Natural killer cell (primary cell): ENCODE results near the gene BSG. TPM values are rescaled to one million over a fixed set of nuclear protein-coding genes. Genes with fewer than 3 reads are reported as not detected.
"Not testable (repeated sequence)": the region's sequence is repeated elsewhere in the genome, so short reads cannot be mapped to it uniquely, and the experiment has no call there.

Source experiments
- ATAC-seq, 3 donors: fragments of 150-1000 bp in 2 of 3; fragments of 200-7000 bp in 1 of 3; cut with Tn5 transposase; 1 replicate in 1 of 3; 2 replicates in 2 of 3; pipeline ENCODE4 v1.10.0; 2021; ENCODE audit warnings: mild to moderate bottlenecking in 2 of 3, moderate library complexity in 2 of 3
- DNase-seq, 2 donors: peaks; one replicate each; pipeline versions ENCODE4 v3.0.0 to v3.0.0-alpha.2; 2013 to 2021; ENCODE audit warnings: mixed read lengths in 1 of 2
- H3K27ac ChIP-seq: one replicate; pipeline ENCODE4 v1.5.1; 2013; ENCODE audit warnings: mild to moderate bottlenecking, low read length
- H3K27me3 ChIP-seq: one replicate; pipeline ENCODE4 v1.6.1; 2013; ENCODE audit warnings: low read length; ENCODE audit not compliant: control insufficient read depth, insufficient read depth
- H3K36me3 ChIP-seq: one replicate; pipeline ENCODE4 v1.6.1; 2013; ENCODE audit warnings: low read length; ENCODE audit not compliant: control insufficient read depth, insufficient read depth
- H3K4me1 ChIP-seq: one replicate; pipeline ENCODE4 v1.6.1; 2013; ENCODE audit warnings: low read length; ENCODE audit not compliant: control insufficient read depth, insufficient read depth
- H3K4me3 ChIP-seq: one replicate; pipeline ENCODE4 v1.5.1; 2013; ENCODE audit warnings: low read length
- H3K9me3 ChIP-seq: one replicate; pipeline ENCODE4 v1.6.1; 2013; ENCODE audit warnings: low read length; ENCODE audit not compliant: control insufficient read depth, insufficient read depth
- H3K27ac Mint-ChIP-seq, 2 donors: one replicate each; pipeline ENCODE4 v1.8.0; 2022; ENCODE audit warnings: mild to moderate bottlenecking in 2 of 2, mixed read lengths in 2 of 2, moderate library complexity in 1 of 2
- H3K27me3 Mint-ChIP-seq, 2 donors: one replicate each; pipeline ENCODE4 v1.8.0; 2022; ENCODE audit warnings: low read depth in 2 of 2, mixed read lengths in 2 of 2
- H3K36me3 Mint-ChIP-seq: one replicate; pipeline ENCODE4 v1.8.0; 2022; ENCODE audit warnings: mixed read lengths
- H3K4me1 Mint-ChIP-seq, 2 donors: one replicate each; pipeline ENCODE4 v1.8.0; 2022; ENCODE audit warnings: mixed read lengths in 2 of 2
- H3K4me3 Mint-ChIP-seq: one replicate; pipeline ENCODE4 v1.8.0; 2022; ENCODE audit warnings: mild to moderate bottlenecking, moderate library complexity, mixed read lengths
- H3K9me3 Mint-ChIP-seq, 2 donors: one replicate each; pipeline ENCODE4 v1.8.0; 2022; ENCODE audit warnings: mixed read lengths in 2 of 2
- WGBS: methylation state at CpG from one replicate; pipeline ENCODE4 v1.1.7; 2013; ENCODE audit warnings: missing lambda C conversion rate; ENCODE audit not compliant: insufficient coverage; 5-methylcytosine and 5-hydroxymethylcytosine counted together
- intact Hi-C: fragments of 100-400 bp; cut with micrococcal nuclease; formaldehyde crosslinking; loops from one replicate; pipeline ENCODE4 v1.14.2; 2022
- total RNA-seq, 4 donors: library from RNA; stranded (reverse); fragments of 120-200 nt in 1 of 4; gene quantifications; one replicate each; pipeline versions ENCODE4 v1.2.3 to v1.2.4, GENCODE V29; 2013 to 2022
- TF ChIP-seq, protein P1 (sequence below): fragments of 200-600 bp; IDR thresholded peaks from one replicate; pipeline ENCODE4 v1.8.0; 2022; ENCODE audit warnings: antibody characterized with exemption

BSG gene
- total RNA-seq, 3 donors from 2014 or later (not counting 1 experiment from before 2014, with no cell fraction given): 229 to 248 (median 236) TPM

DNA sequence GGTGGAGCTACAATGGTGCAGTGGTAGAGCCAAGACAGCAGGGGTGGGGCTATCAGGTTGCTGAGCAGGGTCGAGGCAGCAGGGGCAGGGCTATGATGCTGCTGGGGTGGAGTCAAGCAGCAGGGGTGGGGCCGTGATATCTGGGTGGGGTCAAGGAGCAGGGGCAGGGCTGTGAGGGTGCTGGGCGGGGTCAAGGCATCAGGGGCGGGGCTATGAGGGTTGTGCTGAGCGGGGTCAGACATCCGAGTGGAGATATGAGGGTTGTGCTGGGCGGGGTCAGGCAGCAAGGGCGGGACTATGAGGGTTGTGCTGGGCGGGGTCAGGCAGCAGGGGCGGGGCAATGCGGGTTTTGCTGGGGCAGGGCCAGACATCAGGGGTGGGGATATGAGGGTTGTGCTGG, 32.0 kb downstream of the BSG start:
- Mint-ChIP-seq H3K36me3 (no peaks in the 10 kb centered on the region), H3K9me3 (peaks cover 0 to 3% of the 10 kb centered on the region in 2 donors), H3K4me3 (no peak overlapping the region), H3K27me3 (no peaks in the 10 kb centered on the region), H3K4me1 (no peaks in the 10 kb centered on the region), H3K27ac (no peak overlapping the region)
- Histone ChIP-seq H3K27me3 (no peaks in the 10 kb centered on the region), H3K4me3 (no peak overlapping the region), H3K36me3 (no peaks in the 10 kb centered on the region), H3K4me1 (peaks cover 17% of the 10 kb centered on the region), H3K9me3 (no peaks in the 10 kb centered on the region), H3K27ac (no peak overlapping the region)
- WGBS: 85% methylated on average over 11 of the region's 11 CpGs
- TF ChIP-seq, protein P1, sequence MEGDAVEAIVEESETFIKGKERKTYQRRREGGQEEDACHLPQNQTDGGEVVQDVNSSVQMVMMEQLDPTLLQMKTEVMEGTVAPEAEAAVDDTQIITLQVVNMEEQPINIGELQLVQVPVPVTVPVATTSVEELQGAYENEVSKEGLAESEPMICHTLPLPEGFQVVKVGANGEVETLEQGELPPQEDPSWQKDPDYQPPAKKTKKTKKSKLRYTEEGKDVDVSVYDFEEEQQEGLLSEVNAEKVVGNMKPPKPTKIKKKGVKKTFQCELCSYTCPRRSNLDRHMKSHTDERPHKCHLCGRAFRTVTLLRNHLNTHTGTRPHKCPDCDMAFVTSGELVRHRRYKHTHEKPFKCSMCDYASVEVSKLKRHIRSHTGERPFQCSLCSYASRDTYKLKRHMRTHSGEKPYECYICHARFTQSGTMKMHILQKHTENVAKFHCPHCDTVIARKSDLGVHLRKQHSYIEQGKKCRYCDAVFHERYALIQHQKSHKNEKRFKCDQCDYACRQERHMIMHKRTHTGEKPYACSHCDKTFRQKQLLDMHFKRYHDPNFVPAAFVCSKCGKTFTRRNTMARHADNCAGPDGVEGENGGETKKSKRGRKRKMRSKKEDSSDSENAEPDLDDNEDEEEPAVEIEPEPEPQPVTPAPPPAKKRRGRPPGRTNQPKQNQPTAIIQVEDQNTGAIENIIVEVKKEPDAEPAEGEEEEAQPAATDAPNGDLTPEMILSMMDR: no peak
- intact Hi-C loops: no loop called here
- DNase-seq (peak in 1 of 2 donors; percentile 56), ATAC-seq (peak; percentile 44 to 73 (median 70))

DNA sequence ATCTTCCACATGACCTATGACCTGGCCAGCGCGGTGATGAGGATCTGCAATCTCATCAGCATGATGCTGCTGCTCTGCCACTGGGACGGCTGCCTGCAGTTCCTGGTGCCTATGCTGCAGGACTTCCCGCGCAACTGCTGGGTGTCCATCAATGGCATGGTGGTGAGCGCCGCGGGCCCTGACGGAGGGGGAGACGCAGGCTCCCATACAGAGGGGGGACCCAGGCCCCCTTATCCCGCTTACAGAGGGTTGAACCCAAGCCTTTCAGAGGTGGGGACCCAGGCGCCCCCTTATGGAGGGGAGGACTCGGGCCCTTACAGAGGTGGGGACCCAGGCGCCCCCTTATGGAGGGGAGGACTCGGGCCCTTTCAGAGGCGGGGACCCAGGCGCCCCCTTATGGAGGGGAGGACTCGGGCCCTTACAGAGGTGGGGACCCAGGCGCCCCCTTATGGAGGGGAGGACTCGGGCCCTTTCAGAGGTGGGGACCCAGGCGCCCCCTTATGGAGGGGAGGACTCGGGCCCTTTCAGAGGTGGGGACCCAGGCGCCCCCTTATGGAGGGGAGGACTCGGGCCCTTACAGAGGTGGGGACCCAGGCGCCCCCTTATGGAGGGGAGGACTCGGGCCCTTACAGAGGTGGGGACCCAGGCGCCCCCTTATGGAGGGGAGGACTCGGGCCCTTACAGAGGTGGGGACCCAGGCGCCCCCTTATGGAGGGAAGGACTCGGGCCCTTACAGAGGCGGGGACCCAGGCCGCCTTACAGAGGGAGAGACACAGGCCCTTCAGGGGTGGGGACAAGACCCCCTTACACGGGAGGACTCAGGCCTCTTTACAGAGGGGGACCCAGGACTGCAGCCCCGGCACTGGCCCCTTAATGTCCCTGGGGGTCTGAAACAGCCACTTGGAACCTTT, 32.9 kb downstream of the BSG start:
- H3K9me3 Mint-ChIP-seq, H3K27ac Mint-ChIP-seq, H3K9me3 ChIP-seq, H3K27ac ChIP-seq, H3K36me3 Mint-ChIP-seq, DNase-seq, H3K27me3 Mint-ChIP-seq, H3K36me3 ChIP-seq, H3K27me3 ChIP-seq, intact Hi-C loops, H3K4me1 Mint-ChIP-seq, ATAC-seq: not testable (repeated sequence)
- Histone ChIP-seq H3K4me1 (peaks cover 26% of the 10 kb centered on the region), H3K4me3 (peak overlapping the region; percentile 23)
- peak overlapping the region; percentile 53 for H3K4me3 Mint-ChIP-seq
- WGBS: 60% methylated on average over 15 of the region's 34 CpGs

DNA sequence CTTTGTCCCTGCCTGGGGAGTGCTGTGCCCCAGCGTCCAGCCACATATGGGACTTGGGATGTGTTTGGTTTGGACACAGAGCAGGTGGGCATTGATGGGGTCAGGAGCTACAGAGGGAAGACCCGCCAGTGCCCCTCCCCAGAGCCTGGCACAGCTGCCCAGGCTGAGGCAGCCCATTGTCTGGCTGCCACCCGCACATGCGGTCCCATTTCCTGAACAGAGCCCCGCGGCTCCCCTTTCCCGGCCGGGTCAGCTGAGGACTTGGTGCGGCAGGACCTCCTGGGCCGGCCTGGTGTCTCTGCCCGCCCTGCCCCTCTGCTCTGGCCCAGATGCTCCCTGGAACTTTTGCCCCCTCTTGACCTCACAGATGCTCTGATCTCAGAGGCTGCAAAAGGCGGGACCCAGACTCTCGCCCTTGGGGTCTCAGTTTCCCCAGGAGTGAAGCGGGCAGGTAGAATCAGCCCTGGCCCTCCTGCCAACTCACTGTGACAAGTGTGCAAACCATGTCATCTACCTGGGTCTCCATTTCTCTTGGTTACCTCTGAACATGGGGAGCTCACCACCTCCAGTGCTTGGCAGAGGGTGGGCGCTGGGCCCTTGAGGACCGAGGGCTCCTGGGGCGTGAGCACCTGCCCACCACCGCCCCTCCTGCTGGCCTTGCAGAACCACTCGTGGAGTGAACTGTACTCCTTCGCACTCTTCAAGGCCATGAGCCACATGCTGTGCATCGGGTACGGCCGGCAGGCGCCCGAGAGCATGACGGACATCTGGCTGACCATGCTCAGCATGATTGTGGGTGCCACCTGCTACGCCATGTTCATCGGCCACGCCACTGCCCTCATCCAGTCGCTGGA, 35.1 kb downstream of the BSG start:
- H3K36me3 Mint-ChIP-seq: no peaks in the 10 kb centered on the region
- peaks cover 0 to 1% of the 10 kb centered on the region in 2 donors for H3K9me3 Mint-ChIP-seq
- H3K27me3 Mint-ChIP-seq: no peaks in the 10 kb centered on the region
- WGBS: 88% methylated on average over 30 of the region's 30 CpGs
- H3K9me3 ChIP-seq: no peaks in the 10 kb centered on the region
- no peaks in the 10 kb centered on the region for H3K27me3 ChIP-seq
- intact Hi-C loops: no loop called here
- TF ChIP-seq, protein P1: no peak
- no peak overlapping the region for H3K4me3 Mint-ChIP-seq
- peaks cover 45% of the 10 kb centered on the region for H3K4me1 ChIP-seq
- DNase-seq (no peak), ATAC-seq (no peak)
- H3K36me3 ChIP-seq: no peaks in the 10 kb centered on the region
- no peak overlapping the region for H3K4me3 ChIP-seq
- peaks cover 12 to 16% of the 10 kb centered on the region in 2 donors for H3K4me1 Mint-ChIP-seq
- H3K27ac Mint-ChIP-seq: no peak overlapping the region
- H3K27ac ChIP-seq: no peak overlapping the region
